Esophagus squamous epithelium (tissue), 4 donors: Measurements from ENCODE around the gene AIFM1.

Source experiments
- POLR2A ChIP-seq, 4 donors: fragments of 450-650 bp; IDR thresholded peaks; one replicate each; pipeline ENCODE4 v1.6.1; 2017; ENCODE audit warnings: antibody characterized with exemption in 4 of 4, mild to moderate bottlenecking in 4 of 4, moderate library complexity in 3 of 4
- TF ChIP-seq, protein P1 (sequence below), 6 experiments: fragments of 450-650 bp in 4 of 6; fragments of 200-600 bp in 2 of 6; sonication (generic) in 2 of 6; IDR thresholded peaks; one replicate each; pipeline ENCODE4 v1.5.1; 2016 to 2019; ENCODE audit warnings: antibody characterized with exemption in 6 of 6, mild to moderate bottlenecking in 4 of 6, moderate library complexity in 4 of 6

DNA sequence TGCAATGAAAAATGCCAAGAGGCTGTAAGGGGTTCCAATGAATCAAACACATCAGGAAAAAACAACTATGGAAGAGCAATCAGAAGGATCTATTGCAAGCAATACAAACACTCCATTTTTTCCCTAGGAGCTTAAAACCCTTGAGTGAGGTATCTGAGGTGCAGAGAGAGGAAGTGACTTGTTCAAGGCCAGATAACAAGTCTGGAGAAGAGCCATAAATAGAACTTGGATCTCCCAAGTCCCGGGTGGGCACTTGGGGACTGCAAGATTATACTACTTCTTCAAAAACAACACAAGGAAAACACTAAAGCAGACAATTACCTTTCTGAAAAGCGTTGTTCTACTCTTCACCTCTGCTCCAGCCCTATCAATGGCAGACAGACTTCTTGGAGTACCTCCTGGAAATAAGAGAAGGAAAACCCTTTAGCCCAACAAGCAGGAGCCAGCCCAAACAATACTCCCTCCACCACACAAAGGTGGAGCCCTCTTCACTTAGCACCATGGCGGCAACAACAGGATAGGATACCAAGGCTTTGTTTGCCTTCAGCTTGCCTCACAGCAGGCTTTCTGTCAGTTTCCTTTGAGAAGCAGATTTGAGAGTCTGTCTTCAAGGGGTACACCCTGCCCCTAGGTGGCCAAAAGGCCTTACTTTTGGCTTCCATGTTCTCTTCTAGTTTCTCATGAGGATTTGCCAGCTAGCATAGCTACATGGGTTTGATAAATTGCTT lies 26.0 kb downstream of the AIFM1 start:
- TF ChIP-seq, protein P1, sequence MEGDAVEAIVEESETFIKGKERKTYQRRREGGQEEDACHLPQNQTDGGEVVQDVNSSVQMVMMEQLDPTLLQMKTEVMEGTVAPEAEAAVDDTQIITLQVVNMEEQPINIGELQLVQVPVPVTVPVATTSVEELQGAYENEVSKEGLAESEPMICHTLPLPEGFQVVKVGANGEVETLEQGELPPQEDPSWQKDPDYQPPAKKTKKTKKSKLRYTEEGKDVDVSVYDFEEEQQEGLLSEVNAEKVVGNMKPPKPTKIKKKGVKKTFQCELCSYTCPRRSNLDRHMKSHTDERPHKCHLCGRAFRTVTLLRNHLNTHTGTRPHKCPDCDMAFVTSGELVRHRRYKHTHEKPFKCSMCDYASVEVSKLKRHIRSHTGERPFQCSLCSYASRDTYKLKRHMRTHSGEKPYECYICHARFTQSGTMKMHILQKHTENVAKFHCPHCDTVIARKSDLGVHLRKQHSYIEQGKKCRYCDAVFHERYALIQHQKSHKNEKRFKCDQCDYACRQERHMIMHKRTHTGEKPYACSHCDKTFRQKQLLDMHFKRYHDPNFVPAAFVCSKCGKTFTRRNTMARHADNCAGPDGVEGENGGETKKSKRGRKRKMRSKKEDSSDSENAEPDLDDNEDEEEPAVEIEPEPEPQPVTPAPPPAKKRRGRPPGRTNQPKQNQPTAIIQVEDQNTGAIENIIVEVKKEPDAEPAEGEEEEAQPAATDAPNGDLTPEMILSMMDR (IDR thresholded peaks at IDR 0.05), result no peak
- no peak for TF ChIP-seq POLR2A (IDR thresholded peaks at IDR 0.05)
